ENCODE data around the gene GTPBP4. TPM values are rescaled to one million over a fixed set of nuclear protein-coding genes. Genes with fewer than 3 reads are reported as not detected.
A peak's percentile ranks its signal among the peaks of the same experiment; 100 is the strongest.

GTPBP4 gene
- total and polyA plus RNA-seq, 2 donors from 2014 or later: 18.9 to 37.1 TPM

GRCh38 chr10:988667-989545 is 672 bp downstream of the GTPBP4 start:
- DNase-seq: peak in 2 of 5 donors; percentile 10 to 24
- peaks cover 0 to 7% (median 3%) of the 10 kb centered on the region in 3 donors for H3K36me3 ChIP-seq (ENCODE audit: control insufficient read depth in 2 of 3, insufficient read depth in 3 of 3, low read length in 3 of 3)
- intact Hi-C loops (cut with DNase I): no loop called here

GRCh38 chr10:990808-991207 is 2.6 kb downstream of the GTPBP4 start:
- Histone ChIP-seq H3K27me3 (ENCODE audit: control insufficient read depth, insufficient read depth, low read length) (no peaks in the 10 kb centered on the region), H3K36me3 (ENCODE audit: control insufficient read depth in 2 of 3, insufficient read depth in 3 of 3, low read length in 3 of 3) (peaks cover 4 to 17% (median 12%) of the 10 kb centered on the region in 3 donors), H3K27ac (ENCODE audit: low read depth in 2 of 2, low read length in 2 of 2) (no peak overlapping the region), H3K9ac (ENCODE audit: low read length in 3 of 3) (no peak overlapping the region), H3K9me3 (ENCODE audit: control insufficient read depth in 2 of 3, insufficient read depth in 1 of 3, low read length in 3 of 3) (no peaks in the 10 kb centered on the region), H3K4me3 (ENCODE audit: low read length in 3 of 3) (no peak overlapping the region), H3K4me1 (ENCODE audit: control insufficient read depth in 2 of 3, insufficient read depth in 2 of 3, low read depth in 1 of 3, low read length in 3 of 3) (peaks cover 0 to 13% (median 10%) of the 10 kb centered on the region in 3 donors)
- no peak for FAIRE-seq
- no peak for TF ChIP-seq CTCF (IDR thresholded peaks at IDR 0.05; ENCODE audit: borderline replicate concordance, extremely low read depth, insufficient read depth)
- intact Hi-C loops (cut with DNase I): no loop called here
- DNase-seq: no peak

More at GRCh38 chr10:988667-989545, 672 bp downstream of the GTPBP4 start:
- Histone ChIP-seq H3K9me3 (ENCODE audit: control insufficient read depth in 2 of 3, insufficient read depth in 1 of 3, low read length in 3 of 3) (no peaks in the 10 kb centered on the region), H3K9ac (ENCODE audit: low read length in 3 of 3) (peak overlapping the region; percentile 78 to 92 (median 83)), H3K27me3 (ENCODE audit: control insufficient read depth, insufficient read depth, low read length) (no peaks in the 10 kb centered on the region), H3K27ac (ENCODE audit: low read depth in 2 of 2, low read length in 2 of 2) (peak overlapping the region; percentile 76 to 82), H3K4me3 (ENCODE audit: low read length in 3 of 3) (peak overlapping the region; percentile 91 to 95 (median 95)), H3K4me1 (ENCODE audit: control insufficient read depth in 2 of 3, insufficient read depth in 2 of 3, low read depth in 1 of 3, low read length in 3 of 3) (peaks cover 0 to 13% (median 10%) of the 10 kb centered on the region in 3 donors)
- no peak for FAIRE-seq
- no peak for TF ChIP-seq CTCF (IDR thresholded peaks at IDR 0.05; ENCODE audit: borderline replicate concordance, extremely low read depth, insufficient read depth)

GRCh38 chr10:992467-992866 is 4.2 kb downstream of the GTPBP4 start:
- Histone ChIP-seq H3K27me3 (ENCODE audit: control insufficient read depth, insufficient read depth, low read length) (no peaks in the 10 kb centered on the region), H3K9me3 (ENCODE audit: control insufficient read depth in 2 of 3, insufficient read depth in 1 of 3, low read length in 3 of 3) (no peaks in the 10 kb centered on the region), H3K4me1 (ENCODE audit: control insufficient read depth in 2 of 3, insufficient read depth in 2 of 3, low read depth in 1 of 3, low read length in 3 of 3) (peaks cover 0 to 6% (median 4%) of the 10 kb centered on the region in 3 donors), H3K36me3 (ENCODE audit: control insufficient read depth in 2 of 3, insufficient read depth in 3 of 3, low read length in 3 of 3) (peaks cover 5 to 30% (median 17%) of the 10 kb centered on the region in 3 donors), H3K27ac (ENCODE audit: low read depth in 2 of 2, low read length in 2 of 2) (no peak overlapping the region), H3K4me3 (ENCODE audit: low read length in 3 of 3) (no peak overlapping the region), H3K9ac (ENCODE audit: low read length in 3 of 3) (no peak overlapping the region)
- DNase-seq (no peak), FAIRE-seq (no peak)
- TF ChIP-seq CTCF (IDR thresholded peaks at IDR 0.05; ENCODE audit: borderline replicate concordance, extremely low read depth, insufficient read depth): no peak
- intact Hi-C loops (cut with DNase I): no loop called here
